ENCODE results near the gene FAM210B.
A peak's percentile ranks its signal among the peaks of the same experiment; 100 is the strongest.
"Not testable (repeated sequence)": the region's sequence is repeated elsewhere in the genome, so short reads cannot be mapped to it uniquely, and the experiment has no call there.

The FAM210B gene

DNA sequence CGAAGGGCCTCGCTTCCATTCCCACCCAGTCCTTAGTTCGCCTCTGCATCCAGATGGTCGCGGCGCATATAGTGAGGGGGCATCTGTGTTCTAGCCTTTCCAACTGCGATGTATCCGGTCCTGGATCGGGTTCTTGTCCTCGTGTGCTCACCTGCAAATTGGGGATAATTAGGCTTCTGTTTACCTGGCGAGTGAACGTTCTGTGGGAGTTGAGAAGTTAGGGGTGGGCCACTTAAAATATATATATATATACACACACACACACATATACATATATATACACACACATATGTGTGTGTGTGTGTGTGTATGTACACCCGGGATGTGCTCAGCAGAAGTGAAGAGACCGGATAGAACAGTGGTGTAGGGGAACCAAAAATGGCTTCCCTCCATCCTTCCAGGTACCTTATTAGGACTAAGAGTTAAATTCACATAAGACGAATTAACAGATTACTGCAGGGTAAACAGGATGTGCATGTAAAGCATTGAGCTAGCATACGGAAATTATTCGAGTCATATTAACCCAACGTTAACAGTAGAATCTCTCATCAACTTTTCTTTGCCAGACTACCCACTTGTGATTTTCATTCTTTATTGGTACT, 34.2 kb downstream of the FAM210B start:
- no peak for DNase-seq (ENCODE audit: low read depth)

DNA sequence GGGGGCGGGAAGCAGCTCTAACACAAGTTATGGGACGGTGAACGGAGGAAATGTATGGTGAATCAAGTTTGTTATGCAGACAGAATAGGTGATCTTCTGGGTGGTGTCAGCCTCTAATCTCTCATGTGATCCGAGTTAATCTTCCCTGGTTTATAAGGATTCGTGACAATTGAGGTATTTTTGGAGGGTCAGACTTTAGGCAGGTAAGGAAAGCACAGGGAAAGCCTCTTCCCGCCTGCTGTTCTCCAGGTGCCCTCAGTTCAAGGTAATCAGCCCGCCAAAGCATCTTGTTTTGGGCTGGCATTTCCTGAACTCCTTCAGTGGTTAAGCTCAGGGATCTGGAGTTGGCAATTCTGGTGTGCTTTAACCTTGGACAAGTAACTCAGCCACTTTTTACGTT, 34.9 kb downstream of the FAM210B start:
- no peak for DNase-seq (ENCODE audit: low read depth)

DNA sequence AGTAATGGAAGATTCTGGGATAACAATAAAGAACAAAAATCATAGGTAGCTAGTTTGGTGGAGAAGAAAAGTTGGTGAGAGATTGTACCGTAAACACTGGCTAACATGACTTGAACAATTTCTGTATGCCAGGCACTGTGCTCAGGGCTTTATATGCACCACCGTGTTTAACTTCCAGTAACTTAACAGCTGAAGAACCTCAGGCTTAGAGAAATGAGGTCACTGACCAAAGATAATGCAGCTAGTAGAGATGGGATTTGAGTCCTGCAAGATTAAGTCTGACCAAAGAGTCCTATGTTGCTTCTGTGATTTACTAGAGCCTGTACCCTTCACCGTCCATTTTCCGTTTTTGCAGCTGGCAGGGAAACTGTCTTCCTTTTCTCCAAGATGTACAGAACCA, 36.4 kb downstream of the FAM210B start:
- DNase-seq (ENCODE audit: low read depth), result no peak

DNA sequence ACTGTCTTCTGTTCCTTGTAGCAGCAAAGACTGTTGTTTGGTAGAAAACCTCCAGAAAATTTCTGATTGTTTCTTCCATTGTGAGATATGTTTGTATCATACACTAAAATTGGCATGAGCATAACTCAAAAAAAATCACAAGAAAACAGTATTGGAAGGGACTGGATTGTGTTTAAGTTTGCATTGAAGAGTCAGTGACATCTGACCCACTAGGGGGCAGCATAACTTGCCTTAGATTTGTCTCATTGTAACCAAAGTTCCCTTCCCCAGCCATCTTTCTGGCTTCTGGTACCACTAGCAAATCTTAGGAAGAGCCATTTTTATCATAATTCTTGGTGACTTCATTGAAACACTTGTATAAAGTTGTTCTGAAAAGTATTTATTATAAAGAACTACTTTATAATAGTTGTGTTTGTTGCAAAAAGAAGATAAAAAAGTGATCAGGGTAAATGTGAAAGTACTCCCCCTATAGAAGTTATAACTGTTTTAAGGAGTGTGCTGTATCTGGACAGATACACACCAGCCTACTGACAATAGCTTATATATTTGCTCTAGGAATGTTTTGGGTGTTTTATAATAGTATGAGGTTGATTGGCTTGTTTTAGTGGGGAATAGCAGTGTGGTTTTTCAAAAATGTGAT, 41.3 kb downstream of the FAM210B start:
- DNase-seq (ENCODE audit: low read depth), result peak; percentile 61

DNA sequence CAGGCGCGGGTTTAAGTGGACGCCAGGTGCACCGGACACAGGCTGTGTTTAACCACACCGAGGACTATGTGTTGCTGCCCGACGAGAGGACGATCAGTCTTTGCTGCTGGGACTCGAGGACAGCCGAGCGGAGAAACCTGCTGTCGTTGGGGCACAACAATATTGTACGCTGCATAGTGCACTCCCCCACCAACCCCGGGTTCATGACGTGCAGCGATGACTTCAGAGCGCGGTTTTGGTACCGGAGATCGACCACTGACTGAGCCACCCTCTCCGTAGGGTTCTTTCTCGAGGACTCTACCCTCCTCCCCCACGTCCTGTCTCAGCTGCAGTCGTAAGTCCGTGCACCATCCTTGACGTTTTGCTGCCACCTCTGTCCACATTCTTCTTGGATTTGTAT, 44.7 kb downstream of the FAM210B start:
- no peak for DNase-seq (ENCODE audit: low read depth)

DNA sequence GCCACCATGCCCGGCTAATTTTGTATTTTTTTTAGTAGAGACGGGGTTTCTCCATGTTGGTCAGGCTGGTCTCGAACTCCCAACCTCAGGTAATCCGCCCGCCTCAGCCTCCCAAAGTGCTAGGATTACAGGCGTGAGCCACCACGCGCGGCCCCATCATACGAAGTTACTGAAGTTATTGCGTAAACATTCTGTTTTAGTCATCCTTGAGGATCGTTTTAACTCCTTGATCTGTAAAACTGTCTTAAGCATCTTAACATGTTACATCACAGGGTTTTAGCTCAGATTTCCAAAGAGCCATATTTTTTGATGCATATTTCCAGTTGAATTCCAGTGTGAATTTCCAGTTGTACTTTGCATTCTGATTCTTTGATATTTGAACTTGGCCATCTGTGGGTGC, 46.6 kb downstream of the FAM210B start:
- not testable (repeated sequence) for DNase-seq (ENCODE audit: low read depth)

DNA sequence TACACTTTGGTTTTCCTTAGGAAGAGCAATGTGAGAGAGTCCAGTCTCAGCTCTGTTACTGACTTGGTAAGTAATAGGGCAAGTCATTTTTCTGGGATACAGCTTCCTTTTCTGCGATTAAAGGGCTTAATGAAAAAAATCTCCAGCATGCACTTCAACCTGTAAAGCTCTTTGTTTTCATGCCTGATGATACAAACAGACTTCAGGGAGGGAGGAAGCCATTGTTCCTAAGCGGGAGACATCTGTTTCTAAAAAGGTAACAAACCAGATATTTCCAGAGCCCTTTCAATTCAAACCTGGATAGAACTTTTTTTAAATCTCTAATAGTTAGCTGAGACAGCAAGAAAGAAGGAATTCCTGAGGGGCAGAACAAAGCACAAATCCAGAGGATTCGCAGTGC, 48.1 kb downstream of the FAM210B start:
- no peak for DNase-seq (ENCODE audit: low read depth)

DNA sequence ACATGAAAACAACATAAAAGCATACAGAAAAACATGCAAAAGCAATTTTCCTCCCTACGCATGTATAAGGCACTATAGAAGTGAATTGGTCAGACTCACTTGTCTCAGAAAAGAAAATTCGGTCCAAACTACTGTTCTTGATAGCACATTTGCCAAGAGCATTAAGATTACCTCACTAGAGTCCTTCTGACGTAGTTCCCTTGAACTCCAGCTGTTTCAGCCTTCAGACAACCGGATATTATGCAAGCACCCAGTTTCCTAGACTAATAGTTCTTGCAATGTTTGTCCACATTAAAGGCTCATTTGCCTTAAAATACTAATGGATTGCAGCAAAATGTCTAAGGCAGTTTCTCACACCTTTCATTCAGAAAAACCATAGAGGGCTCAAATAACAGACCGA, 50.7 kb downstream of the FAM210B start:
- DNase-seq (ENCODE audit: low read depth), result no peak

DNA sequence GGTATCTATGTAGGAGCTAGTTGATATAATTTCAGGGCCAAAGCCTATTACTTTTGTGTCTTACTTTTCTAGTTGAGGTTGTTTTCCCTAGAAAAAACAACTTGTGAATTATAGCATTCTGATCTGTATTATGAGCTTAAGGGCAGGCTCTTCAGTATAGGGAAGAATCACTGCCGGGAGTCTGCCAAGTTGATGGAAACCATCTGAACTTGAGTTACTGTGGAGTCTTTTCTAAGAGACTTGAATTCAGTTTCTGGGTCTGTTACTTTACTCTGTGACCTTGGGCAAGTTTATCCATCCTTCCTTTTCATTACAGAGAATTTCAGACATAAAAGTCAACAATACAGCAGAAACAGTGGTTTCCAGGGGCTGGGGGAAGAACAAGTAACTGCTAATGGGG, 51.2 kb downstream of the FAM210B start:
- DNase-seq (ENCODE audit: low read depth), result no peak

DNA sequence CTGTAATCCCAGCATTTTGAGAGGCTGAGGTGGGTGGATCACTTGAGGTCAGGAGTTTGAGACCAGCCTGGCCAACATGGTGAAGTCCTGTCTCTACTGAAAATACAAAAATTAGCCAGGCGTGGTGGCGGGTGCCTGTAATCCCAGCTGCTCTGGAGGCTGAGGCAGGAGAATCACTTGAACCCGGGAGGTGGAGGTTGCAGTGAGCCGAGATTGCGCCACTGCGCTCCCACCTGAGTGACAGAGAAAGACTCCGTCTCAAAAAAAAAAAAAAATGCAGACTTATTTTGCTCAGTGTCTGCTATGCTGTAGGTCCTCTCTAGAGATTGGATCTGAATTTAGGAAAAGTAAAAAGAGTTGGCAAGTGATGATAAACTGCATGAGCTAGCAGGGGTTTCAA, 52.5 kb downstream of the FAM210B start:
- DNase-seq (ENCODE audit: low read depth), result not testable (repeated sequence)

DNA sequence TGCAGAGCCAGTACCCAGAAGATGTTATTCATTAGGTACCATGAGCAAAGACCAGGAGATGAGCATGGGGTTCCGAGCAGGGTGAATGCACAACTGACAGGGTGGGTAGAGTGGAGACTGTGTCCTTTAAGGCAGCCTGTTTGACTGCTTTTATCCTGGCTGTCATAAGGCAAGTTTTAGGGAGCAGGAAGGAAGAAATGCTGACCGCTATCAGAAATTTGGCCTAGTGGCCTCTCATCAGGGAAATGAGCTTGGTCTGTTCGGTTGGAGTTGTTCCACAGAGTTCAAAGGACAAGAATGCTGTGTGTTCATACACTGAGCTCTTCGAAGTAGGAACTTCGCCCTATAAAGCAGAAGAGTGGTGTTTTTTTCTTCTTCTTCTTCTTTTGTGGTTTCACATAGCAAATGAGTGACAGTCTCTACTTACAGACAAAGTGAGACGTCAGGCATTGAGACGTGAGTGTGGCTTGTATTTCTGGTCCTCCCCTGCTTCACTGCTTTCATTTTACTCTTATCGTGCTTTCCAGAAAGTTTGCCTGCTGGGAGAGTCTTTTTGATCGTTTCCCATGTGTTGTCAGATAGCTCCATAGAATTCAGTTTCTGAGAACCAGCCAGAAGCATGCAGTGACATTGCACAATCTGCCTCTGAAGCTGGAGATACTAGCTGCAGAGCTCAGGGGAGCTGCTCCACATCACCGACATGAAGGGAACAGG, 53.1 kb downstream of the FAM210B start, which contains the start of gene CASS4:
CASS4 (plus strand) TSS at position 502 of the 714 bp plus-strand sequence; CDS start at position 701, 199 bp downstream.
- no peak for DNase-seq (ENCODE audit: low read depth)

GRCh38 chr20:56412473-56412790, 53.7 kb downstream of the FAM210B start:
- DNase-seq (ENCODE audit: low read depth), result no peak

DNA sequence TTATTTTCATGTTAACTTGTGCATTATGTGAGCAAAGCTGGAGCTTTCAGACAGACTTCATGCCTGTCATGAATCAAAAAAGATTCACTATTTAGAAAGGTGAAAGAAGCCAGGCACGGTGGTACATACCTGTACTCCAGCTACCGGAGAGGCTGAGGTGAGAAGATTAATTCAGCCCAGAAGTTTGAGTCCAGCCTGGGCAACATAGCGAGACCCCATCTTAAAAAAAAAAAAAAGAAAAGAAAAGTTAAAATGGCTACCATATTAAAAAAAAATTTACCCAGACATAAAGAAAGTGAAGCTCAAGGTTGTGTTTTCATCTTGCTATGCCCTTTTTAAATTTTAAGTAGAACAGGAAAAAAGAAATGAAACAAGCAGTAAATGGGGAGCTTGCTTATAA, 54.2 kb downstream of the FAM210B start:
- DNase-seq (ENCODE audit: low read depth), result no peak

- peak; percentile 41 for DNase-seq (ENCODE audit: low read depth)
These were observed 56.3 kb downstream of the FAM210B start for GRCh38 chr20:56414842-56415765.

DNA sequence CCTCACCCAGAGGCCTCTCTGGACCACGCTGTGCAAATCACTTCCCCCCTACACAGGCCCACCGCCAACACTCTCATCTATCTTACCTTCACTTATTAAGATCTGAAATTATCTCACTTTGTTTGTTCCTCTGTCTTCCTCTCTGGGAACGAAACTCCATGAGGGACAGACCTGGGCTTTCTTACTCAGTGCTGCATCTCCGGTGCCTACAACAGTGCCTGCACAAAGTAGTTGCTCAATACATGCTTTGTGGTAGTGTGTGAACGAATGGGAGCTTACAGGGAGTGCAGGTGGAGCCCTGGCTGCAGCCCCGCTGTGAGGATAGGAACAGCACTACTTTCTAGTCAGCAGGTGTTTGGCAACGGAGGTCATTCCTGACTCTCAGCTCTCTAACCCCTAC, 58.6 kb downstream of the FAM210B start:
- DNase-seq (ENCODE audit: low read depth), result no peak

DNA sequence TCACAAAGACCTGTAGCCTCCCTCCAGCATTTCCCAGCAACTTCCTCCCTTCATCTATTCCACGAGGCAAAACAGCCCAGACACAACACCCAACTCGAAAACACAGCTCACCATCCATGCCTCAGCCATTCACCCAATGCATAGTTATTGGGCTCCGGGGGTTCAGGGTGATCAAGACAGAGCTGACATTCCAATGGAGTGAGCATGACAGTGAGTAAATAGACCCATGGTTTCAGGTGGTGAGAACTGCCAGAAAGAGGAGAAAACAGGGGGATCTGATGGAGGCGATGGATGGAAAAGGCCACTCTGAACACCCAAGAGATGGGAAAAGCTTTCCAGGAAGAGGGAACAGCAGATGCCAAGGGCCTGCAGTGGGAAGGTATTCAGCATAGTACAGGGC, 59.1 kb downstream of the FAM210B start:
- no peak for DNase-seq (ENCODE audit: low read depth)
